ENCODE measurements around the gene PPIB.
"Not testable (repeated sequence)": the region's sequence is repeated elsewhere in the genome, so short reads cannot be mapped to it uniquely, and the experiment has no call there.

The PPIB gene

DNA sequence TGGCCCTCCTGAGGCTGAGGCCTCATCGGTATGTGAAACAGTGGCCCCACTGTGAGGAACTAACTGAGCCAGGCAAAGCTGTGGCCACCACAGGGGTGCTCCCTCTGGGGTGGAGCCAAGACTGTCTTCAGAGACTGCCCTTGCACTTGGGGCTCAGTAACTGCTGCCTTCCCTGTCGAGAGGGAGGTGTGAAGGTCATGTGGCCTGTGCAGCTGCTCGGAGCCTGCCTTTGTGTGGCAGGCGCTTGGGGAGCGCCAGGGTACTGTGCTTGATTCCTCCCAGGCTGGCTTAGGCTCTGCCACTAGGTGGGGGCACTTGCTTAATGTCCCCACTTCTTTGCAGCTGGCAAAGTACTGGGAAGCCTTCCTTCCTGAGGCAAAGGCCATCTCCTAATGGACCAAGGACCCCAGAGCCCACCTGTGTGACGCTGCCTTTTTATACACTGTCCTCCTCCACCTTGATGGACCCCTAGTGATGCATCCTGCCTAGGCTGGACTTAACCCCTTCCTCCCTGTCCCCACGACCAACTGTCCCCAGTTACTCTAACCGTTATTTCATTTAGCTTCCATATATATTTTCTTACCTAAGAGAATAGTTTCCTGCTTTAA is 25.5 kb downstream of the PPIB start:
- no peak for DNase-seq

DNA sequence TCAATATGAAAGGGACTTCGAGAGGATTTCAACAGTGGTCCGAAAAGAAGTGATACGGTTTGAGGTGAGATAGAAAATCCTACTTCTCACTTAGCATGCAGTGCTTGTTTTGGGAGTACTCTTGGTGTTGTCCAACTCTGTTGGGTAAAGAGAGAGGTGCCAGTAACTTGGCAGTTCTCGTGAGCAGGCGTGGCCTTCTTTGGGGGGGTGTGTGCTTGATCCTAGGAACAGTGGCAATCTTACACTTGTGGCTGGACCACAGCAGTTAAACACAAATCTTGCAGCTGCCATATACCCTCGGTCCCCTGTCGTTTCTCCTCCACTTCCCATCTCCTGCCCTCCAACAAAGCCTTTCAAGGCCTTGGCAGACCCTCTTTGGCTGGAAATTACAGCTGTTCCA is 26.5 kb downstream of the PPIB start:
- no peak for DNase-seq

GRCh38 chr15:64134345-64134829 is 28.4 kb downstream of the PPIB start:
- no peak for DNase-seq

DNA sequence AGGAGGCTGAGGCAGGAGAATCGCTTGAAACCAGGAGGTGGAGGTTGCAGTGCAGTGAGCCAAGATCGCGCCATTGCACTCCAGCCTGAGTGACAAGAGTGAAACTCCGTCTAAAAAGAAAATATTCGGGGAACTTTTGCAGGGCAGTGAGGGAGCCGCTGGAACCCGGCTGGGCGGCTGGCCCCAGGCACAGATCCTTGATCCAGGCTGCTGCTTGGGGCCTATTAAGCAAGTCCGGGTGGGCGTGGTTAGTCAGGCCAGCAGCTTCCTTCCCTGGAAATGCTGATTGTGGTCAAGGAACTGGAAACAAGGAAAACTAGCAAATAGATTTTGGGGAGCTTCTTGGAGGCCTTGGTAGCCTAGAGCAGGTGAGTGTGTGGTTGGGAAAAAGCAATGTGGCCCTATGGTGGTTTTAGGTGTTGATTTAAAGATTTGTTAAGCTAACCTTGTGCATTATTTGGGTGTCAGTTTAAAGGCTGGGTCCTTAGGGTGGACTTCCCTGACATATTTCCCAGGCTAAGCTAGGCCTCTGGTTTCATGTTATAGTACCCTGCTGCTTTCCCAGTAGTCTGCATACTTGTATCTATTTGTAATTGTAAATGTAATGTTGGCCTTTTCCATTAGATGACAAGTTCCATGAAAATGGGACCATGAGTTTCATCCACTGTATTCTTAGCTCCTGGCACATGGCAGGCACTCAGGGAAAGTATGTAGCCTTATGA is 29.0 kb downstream of the PPIB start:
- no peak for DNase-seq

- no peak for DNase-seq
Measured at GRCh38 chr15:64132217-64132616, 30.6 kb downstream of the PPIB start.

DNA sequence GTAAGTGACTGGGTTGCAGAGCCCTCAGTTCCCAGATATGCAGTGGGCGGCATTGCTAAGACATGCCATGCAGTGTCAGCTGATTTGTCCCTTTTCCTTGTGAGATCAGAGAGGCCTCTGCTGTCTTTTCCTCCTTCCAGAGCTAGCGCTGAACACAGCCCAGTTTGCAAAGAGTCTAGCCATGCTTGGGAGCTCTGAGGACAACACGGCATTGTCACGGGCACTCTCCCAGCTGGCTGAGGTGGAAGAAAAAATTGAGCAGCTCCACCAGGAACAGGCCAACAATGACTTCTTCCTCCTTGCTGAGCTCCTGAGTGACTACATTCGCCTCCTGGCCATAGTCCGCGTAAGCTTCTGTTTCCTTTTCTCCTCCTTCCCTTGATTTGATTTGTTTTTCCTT is 31.3 kb downstream of the PPIB start:
- DNase-seq = no peak

GRCh38 chr15:64130159-64130558 is 32.7 kb downstream of the PPIB start:
- DNase-seq = no peak

DNA sequence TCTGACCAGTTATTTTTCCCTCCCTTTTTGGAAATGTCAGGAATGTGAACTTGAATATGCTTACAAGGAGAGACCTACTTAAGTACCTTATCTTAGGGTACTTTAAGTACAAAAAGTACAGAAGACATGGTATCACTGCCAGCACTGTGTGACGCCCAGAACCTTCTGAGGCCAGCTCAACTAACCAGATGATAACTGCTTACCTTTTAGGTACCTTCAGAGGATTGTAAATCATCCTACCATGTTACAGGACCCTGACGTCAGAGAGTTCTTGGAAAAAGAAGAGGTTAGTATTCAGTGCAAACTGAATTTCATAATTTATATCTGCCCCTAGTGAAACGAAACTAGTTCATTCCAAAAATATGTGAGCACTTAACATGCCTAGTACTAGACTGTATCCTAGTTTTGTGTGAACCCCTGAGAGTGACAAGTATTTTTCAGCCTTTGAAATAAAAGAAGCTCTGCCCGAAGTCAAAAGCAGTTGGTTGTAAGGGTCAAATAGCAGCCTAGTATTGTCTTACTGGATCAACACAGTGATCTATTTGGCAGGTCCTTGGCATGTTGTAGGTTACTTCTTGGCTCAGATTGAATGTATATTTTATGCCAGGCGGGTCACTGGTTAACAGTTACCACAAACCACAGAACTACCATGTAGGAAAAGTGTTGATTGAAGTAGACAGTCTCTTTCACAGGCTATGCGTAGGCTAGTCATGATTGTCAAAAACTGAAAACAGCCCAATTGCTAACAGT is 35.1 kb downstream of the PPIB start:
- no peak for DNase-seq

GRCh38 chr15:64125978-64126377 is 36.8 kb downstream of the PPIB start:
- no peak for DNase-seq

GRCh38 chr15:64122936-64123351 is 39.9 kb downstream of the PPIB start:
- no peak for DNase-seq

GRCh38 chr15:64122444-64122843 is 40.4 kb downstream of the PPIB start:
- no peak for DNase-seq

DNA sequence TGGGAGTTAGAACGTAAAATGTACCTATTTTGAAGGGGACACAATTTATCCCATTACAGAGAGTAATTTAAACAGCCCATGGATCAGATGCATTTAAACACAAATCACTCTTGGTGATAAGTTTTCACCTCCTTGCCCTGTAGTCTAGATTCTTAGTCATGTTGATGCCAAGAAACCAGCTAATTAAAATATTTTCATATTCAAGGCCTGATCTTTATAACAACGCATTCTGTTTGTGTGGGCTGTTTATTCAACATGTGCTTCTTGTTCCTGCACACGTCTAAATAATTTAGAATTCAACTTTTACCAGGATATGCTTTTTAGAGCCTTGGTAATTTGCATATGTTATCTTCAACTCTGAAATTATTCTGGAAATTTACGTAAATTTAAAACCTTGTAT is 41.2 kb downstream of the PPIB start:
- no peak for DNase-seq

GRCh38 chr15:64120322-64120721 is 42.5 kb downstream of the PPIB start:
- DNase-seq = not testable (repeated sequence)

DNA sequence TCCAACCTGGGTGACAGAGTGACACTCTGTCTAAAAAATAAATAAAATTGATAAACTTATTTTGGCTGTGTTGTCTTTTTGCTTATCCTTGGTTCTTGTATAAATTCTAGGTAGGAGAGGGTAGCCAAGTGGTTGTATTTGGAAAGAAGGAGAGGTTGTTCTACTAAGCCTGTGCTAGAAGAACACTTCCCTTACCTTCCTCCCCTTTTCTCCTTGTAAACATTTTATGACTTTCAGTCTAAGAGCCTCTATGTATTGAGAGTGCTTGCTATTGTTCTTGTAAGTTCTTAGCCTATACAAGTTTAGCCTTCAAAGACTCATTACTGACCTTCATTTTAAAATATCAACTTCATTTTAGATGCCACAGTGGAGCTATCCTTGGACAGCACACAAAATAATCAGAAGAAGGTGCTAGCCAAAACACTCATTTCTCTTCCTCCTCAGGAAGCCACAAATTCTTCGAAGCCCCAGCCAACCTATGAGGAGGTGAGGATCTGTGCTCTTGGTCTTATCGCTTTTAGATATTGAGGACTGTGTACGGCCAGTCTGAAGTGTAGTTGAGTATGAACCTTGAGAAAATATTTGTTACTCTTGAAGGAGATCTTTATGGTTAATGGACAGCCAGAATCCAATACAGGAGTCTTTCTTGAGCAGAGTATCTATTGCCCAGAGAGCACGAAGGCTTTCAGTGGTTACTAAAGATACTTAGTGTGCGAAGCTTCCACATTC is 44.9 kb downstream of the PPIB start:
- no peak for DNase-seq

GRCh38 chr15:64112904-64113303 is 49.9 kb downstream of the PPIB start:
- DNase-seq = no peak

DNA sequence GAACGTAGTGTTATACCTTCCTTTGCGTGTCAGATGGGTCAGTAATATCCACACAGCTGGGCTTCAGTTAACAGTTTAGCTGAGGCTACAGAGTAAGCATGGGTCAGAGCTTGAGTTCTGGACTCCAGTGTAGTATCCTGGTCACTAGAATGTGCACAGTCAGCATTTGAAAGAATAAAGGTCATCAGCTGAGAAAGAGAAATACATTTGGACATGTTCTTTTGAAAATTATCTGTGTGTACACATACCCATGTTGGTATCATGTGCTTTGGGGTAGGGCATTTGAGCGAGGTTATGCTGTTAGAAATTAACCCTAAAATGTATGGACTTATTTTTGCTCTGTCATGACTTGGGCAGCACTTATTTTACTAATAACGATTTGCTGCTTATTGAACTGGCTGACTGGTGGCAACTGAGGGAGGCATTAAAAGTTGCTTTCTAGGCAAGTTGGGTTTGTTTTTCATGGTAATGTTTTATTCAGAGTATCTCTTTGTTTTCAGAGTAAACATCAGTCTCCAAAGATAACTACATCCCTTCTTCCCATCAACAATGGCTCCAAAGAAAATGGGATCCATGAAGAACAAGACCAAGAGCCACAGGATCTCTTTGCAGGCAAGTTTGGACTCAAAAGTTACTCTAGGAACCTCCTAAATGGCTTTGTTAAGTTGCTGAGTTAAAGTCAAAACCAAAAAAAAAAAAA is 50.6 kb downstream of the PPIB start:
- DNase-seq = no peak

DNA sequence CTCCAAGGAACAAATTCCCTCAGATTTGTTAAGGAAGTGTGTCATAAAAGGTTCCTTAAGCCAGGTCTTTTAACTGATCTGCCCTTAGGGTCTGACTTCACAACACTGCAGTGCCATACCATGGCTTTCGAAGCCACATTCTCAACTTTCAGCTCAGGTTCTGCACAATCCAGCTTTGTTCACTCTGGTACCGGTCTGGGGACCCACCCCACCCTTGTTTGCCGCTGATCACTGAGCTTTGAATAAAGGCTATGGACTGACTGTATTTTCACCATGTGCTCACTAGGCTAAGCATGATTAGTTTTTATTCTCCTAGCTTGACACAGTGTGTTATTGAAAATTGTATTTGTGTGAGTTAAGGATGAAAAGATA is 51.2 kb downstream of the PPIB start:
- no peak for DNase-seq

DNA sequence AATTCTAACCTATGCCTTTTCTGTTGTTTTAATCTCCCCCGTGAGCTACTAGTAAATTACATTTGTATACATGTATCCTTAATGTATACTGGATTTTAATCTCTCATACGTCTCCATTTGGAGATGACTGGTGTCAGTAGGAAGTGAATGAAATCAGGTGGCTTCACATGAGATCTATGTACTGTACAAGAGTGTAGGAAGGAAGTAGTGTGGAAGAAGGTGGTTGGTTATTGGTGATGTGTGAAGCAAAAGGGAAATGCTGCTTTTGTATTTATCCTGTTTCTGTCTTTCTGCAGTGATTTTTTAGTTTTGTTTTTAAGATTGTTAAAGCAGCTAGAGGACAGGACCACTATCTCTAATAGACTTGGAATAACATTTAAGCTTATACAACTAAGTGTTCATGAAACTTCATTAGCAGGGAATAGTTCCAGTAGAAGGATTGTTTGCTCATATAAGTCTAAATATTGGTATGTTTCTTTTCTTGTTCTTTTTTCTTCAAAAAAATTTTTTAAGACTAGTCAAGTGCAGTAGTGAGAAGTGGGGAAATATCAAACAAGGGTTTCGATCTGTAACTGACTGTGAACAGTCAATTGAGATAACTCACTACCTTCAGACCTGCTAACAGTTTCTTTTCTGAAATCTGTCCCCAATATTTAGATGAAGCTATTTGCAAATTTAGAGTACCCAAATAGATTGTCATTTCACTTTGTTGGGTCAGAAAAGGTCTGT is 51.7 kb downstream of the PPIB start:
- DNase-seq = no peak

DNA sequence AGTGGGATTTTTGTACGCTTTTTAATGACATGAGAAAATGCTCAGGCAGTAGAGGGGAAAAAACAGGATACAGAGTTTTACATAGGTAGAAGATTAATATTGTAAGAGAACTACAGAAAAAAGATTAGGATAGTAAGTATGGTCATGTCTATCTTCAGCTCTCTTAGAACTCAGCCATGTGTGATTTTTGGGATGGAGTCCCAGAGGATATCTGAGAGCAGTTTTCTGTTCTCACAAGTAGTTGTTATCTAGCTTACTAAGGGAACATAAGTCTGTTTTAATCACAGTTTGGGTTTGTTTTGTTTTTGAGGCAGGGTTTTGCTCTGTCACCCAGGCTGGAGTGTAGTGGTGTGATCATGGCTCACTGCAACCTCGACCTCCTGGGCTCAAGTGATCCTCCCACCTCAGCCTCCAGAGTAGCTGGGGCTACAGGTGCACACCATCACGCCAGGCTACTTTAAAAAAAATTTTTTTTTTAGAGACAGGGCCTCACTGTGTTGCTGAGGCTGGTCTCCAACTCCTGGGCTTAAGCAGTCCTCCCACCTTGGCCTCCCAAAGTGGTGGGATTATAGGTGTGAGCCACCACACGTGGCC is 52.6 kb downstream of the PPIB start:
- DNase-seq = not testable (repeated sequence)

- no peak for DNase-seq
Measured at GRCh38 chr15:64107337-64107736, 55.5 kb downstream of the PPIB start.

All from activated CD4-positive, CD25-positive, alpha-beta regulatory T cell treated with anti-CD3 and anti-CD28 coated beads, Interleukin-2, amount 50 U/mL, for 72 hours (primary cell).